HG03520 (cell line): ENCODE data around the gene METTL22.

Experiments used
- ATAC-seq: cut with Tn5 transposase; IDR thresholded peaks from one replicate; pipeline ENCODE4 v1.9.1; 2021; ENCODE audit warnings: mild to moderate bottlenecking, moderate library complexity; ENCODE audit not compliant: unreplicated experiment

METTL22 gene, protein sequence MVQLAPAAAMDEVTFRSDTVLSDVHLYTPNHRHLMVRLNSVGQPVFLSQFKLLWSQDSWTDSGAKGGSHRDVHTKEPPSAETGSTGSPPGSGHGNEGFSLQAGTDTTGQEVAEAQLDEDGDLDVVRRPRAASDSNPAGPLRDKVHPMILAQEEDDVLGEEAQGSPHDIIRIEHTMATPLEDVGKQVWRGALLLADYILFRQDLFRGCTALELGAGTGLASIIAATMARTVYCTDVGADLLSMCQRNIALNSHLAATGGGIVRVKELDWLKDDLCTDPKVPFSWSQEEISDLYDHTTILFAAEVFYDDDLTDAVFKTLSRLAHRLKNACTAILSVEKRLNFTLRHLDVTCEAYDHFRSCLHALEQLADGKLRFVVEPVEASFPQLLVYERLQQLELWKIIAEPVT

DNA sequence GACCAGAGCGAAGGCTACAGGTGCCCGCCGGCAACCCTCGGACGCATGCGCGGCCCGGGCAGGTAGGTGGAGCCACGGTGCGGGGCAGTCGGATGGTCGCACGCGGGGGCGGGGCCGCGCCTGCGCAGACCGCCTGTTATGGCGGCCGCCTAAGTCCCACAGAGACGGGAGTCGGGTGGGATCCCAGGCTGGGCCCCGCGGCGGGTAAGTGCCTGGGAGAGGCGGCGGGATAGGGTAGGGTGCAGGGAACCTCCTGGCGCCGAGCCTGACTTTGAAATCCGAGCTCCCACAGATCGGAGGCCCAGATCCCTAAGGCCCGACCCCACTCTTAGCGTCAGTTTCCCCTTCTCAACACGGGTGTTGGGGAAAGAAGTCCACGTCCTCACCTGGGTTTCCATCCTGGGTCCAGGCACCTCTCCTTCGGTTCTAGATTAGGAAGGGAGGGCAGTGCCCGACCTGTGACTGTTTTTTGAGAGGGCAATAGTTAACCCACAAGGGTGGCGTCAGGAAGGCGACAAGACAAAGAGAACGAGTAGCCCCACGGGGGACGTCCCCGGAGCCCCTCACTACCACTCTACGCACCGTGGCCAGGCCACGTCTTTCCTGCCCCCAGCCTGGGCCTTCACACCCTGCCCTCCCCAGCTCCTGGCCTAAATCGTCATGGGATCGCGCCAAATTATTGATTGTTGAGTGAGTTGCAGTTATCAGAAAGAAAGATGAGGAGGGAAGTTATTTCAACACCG, at the start of gene METTL22:
TSS of gene METTL22 (plus strand) at position 127 of the 743 bp plus-strand sequence. CDS start 3,968 bp downstream, outside the sequence.
- ATAC-seq: peak; percentile 87

GRCh38 chr16:8572063-8572918, 49.2 kb upstream of the METTL22 start:
- no peak for ATAC-seq

DNA sequence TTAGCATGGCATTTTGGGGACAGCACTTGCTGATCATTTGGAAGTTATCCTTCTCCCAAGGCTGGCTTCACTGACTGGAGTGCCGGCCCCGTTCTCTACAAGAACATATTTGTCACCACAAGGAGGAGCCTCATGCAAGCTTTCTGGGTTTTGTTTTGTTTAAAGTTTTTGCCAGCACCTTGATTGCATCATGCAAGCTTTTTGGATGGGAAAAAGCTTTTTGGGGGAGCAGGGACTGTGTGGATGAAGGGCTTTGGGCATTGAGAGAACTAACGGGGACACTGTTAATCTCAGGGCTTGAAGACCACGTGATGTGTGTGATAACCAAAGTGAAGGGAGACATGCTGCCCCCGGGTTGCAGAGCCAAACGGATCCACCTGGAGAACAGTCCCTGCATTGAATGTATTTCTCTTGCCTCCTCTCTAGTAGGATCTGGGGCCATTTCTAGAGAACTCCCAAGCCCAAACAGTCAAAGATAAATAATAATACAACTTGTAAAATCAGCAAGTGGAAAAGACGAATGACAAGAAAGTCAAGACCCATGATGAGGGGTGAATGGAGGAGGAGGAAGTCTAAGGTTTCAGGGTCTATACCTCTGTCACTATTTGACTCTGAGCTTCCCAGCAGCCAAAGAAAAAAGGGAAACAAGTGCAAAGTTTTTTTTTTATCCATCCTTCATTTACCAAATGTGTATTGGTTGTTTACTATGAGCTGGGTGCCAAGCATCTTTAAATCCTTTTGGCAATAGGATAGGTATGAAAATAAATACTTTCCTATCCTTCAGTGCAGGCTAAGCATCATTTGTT, 48.4 kb upstream of the METTL22 start:
- ATAC-seq: no peak

- no peak for ATAC-seq
Observed at GRCh38 chr16:8575399-8575798, 46.1 kb upstream of the METTL22 start.

GRCh38 chr16:8576141-8577004, 45.1 kb upstream of the METTL22 start:
- no peak for ATAC-seq

DNA sequence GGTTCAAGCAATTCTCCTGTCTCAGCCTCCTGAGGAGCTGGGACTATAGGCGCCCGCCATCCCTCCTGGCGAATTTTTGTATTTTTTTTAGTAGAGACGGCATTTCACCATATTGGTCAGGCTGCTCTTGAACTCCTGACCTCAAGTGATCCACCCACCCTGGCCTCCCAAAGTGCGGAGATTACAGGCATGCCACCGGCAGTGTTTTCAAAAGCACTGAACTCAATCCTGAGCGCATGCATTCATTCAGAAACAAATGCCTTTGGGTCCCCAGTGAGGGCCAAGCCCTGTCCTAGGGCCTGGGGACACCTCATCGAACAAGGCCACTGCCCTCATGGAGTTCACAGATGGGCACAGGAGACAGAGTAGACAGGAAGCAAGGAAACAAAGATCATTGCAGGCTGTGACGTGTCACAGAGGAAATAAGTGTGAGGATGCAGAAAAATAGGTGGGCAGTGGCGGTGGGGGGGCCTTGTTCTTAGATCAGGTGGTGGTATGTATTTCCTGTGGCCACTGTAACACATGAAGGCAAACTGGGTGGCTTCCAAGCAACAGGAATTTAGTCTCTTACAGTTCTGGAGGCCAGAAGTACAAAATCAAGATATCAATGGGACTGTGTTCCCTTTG, 43.7 kb upstream of the METTL22 start:
- ATAC-seq: no peak

- ATAC-seq: no peak
Observed at GRCh38 chr16:8579559-8579958, 41.9 kb upstream of the METTL22 start.

DNA sequence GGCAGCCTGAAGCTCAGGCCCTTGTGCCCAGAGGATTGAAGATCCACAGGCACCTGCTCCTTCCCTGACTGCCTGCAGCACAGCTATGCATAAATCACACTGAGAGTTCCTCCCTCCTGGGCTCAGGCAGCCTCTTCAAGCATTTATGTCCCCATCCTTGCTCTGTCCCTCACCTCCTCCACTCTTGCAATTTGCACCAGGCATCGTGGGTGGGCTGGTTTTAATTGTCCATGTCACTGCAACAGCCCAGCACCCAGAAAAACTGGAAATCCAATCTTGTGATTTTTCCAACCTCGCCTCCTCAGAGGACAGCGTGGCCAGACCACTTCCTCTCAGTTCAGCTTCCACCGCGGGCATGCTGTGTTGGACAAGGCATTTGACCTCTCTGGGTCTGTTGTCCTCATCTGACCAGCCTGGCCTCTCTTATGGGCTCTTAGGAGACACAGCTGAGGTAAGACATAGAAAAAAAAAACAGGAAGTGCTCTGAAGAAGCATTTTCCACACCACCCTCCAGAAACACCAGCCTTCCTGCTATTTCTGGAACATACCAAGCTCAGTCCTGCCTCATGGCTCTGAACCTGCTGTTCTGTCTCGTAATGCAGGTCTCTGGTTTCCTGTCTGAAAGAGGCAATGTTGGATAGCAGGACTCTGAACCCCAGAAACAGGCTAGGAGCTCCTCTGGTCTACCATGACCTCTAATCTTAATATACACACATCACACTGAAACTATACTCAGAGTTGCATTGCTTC, 39.5 kb upstream of the METTL22 start:
- ATAC-seq: no peak

DNA sequence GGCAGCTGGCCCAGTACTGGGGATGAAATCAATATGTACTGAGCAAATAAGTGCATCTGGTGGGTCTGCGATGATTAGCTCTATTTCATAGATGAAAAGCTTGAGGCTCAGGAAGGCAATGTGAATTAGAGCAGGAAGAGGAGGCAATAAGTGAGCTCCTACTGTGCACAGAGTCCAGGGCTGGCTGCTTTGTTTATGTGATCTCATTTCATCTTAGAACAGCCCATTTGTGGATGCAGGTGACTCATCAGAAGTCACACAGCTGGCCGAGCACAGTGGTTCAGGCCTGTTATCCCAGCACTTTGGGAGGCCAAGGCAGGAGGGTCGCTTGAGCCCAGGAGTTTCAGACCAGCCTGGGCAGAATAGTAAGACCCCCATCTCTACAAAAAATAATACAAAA, 38.3 kb upstream of the METTL22 start:
- no peak for ATAC-seq

- no peak for ATAC-seq
Observed at GRCh38 chr16:8583732-8584131, 37.8 kb upstream of the METTL22 start.

DNA sequence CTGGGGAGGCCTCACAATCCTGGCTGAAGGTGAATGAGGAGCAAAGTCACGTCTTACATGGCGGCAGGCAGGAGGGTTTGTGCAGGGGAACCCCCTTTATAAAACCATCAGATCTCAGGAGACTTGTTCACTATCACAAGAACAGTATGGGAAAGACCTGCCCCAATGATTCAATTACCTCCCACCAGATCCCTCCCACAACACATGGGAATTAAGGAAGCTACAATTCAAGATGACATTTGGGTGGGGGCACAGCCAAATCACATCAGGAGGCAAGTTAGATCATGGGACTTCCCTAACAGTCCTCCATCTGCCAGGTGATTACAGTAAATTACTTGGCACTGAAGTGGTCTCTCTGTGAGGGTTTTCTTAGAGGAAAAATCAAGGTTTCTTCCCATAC, 36.5 kb upstream of the METTL22 start:
- ATAC-seq: no peak

DNA sequence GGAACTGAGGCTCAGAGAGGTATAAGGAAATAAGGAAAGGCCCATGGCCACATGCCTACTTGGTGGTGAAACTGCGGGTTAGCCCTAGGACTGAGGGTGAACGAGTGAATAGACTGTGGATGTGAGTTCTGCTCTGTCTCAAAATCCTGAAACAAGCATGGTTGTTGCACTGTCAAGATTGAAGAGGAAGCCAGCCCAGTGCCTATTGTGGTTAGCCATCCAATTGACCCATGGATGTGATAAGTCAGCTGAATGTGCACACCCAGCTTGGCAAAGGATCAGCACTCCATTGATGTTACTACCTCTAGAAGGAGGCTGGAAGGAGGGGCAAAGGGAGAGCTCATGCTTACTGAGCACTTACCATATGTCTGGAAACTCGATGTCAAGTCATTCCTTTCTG, 35.6 kb upstream of the METTL22 start:
- no peak for ATAC-seq

DNA sequence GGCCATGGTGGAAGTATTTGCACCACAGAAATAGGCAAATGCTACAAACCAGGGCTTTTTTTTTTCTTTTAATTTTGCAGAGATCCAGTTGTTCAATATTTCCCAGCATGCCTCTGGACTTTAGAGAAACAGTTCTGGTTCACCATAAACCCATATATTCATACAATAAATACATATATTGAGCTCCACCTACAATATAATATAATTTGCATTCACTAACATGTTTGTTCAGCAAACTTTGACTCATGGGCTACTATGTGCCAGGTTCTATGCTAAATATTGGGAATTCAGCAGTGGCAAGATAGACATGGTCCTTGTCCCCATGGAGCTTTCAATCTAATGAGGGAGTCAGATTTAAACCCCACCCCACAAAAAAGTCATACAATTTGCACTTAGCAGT, 34.4 kb upstream of the METTL22 start:
- no peak for ATAC-seq

DNA sequence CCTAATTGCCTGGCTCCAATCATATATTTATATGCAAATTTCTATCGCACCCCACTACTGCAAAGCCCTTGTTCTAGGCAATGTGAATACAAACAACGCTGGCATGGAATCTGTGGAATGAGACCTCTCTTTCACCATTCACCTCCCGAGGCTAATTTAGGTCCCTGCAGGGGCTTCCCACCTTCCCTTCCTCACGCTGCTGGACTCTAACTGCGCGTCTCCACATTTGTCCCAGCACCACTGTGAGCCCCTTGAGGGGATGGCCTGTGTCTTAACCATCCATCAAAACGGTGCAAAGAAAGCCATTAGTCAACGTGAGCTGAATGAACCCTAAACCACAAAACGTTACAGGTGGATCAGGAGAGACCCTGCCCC, 32.8 kb upstream of the METTL22 start:
- no peak for ATAC-seq

GRCh38 chr16:8589057-8589899, 32.2 kb upstream of the METTL22 start:
- no peak for ATAC-seq

DNA sequence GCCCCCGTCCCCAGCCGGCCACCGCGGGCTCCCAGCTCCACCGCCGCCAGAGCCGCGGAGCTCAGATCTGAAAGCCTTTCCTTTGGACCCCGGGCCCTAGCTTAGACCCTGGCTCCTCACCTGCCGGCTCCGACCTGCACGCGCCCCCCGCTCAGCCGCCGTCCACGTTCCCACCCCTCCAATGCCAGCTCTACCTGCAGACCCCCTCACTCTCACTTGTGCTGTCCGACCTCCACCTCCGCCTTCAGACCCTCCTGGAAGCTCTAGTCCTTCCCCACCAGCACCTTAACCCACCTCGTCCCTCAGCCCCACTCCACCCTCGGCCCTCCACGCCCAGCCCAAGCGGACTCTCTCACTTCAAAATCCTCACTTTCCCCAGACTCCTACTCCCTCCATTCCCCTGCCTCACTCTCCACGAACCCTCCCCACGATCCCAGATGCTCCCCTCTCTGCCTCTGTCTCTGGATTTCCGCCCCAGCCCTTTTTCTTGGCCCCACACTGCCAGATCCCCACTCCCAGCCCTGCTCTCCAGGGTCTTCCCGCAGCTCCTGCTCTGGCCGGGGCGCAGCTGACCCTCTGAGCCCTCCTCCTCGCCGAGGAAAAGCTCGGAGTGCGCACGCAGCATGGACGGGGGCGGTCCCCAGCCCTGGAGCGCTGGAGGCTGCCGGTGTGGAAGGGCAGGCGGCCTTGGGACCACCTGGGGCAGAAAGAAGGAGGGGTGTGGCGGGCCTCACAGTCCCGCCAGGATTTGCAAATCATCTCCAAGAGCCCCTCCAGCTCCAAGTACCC, 31.4 kb upstream of the METTL22 start, which contains the start of gene TMEM114:
TSS of gene TMEM114 (minus strand) at position 612 of the 789 bp plus-strand sequence. CDS start 673 bp downstream, outside the sequence.
- no peak for ATAC-seq

DNA sequence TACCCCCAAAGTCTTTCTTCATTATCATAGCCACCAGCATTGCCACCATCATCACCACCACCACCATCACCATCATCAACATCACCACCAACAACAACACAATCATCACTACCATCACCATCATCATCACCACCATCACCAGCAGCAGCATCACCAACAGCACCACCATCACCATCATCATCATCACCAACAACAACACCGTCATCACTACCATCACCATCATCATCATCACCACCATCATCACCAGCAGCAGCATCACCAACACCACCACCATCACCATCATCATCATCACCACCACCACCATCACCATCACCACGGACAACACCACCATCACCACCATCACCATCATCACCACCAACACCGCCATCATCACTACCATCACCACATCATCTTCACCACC, 30.7 kb upstream of the METTL22 start:
- no peak for ATAC-seq
